GM10248 (cell line): ENCODE results near the gene FBXW5.

Experiments
- CTCF ChIA-PET: fragments of 300-600 bp; sonication (Branson Sonifier 250); formaldehyde crosslinking; extraction: SDS; loops from one replicate; lab custom pipeline; 2021; ENCODE audit warnings: antibody characterized with exemption; lab: Yijun Ruan, JAX
- POLR2A ChIA-PET: fragments of 350-650 bp; sonication (Branson Sonifier 250); formaldehyde crosslinking; extraction: SDS; loops from one replicate; lab custom pipeline; 2020; ENCODE audit warnings: antibody characterized with exemption; lab: Yijun Ruan, JAX
- DNase-seq: peaks from one replicate; pipeline ENCODE4 v3.0.0; 2012; ENCODE audit errors: extremely low spot score
- CTCF ChIP-seq: IDR thresholded peaks from 2 replicates; pipeline ENCODE4 v1.5.1; 2012; ENCODE audit warnings: mild to moderate bottlenecking, low read depth; ENCODE audit errors: extremely low read depth, missing control alignments, control extremely low read depth

FBXW5 gene

GRCh38 chr9:136958898-136959850 lies 14.6 kb upstream of the FBXW5 start:
- ChIA-PET CTCF (interaction anchor here (0.9 to 1.5 kb wide), 6 partner anchors 11 to 117 kb away, joined by 3 to 5 read pairs (median 4); partner anchors contain the start of gene AJM1), POLR2A (no interaction called here)
- TF ChIP-seq CTCF: no peak
- no peak for DNase-seq

- no peak for TF ChIP-seq CTCF
- ChIA-PET CTCF (interaction anchor here (0.9 to 1.1 kb wide), 3 partner anchors 71 to 116 kb away, joined by 3 to 5 read pairs (median 3); partner anchors contain the start of gene AJM1), POLR2A (no interaction called here)
- DNase-seq: no peak
Measured at GRCh38 chr9:136958473-136958872, 13.9 kb upstream of the FBXW5 start.

GRCh38 chr9:136957901-136958300 lies 13.4 kb upstream of the FBXW5 start:
- POLR2A ChIA-PET: no interaction called here
- TF ChIP-seq CTCF: no peak
- CTCF ChIA-PET: interaction anchor here (0.9 to 1.1 kb wide), 3 partner anchors 71 to 115 kb away, joined by 3 to 5 read pairs (median 3); partner anchors contain the start of gene AJM1

GRCh38 chr9:136957461-136957860 lies 12.9 kb upstream of the FBXW5 start:
- TF ChIP-seq CTCF: no peak
- DNase-seq: no peak
- ChIA-PET CTCF (no interaction called here), POLR2A (no interaction called here)

More at GRCh38 chr9:136957901-136958300, 13.4 kb upstream of the FBXW5 start:
- DNase-seq: no peak

GRCh38 chr9:136956604-136957003 lies 12.1 kb upstream of the FBXW5 start:
- no peak for DNase-seq
- ChIA-PET CTCF (no interaction called here), POLR2A (no interaction called here)
- TF ChIP-seq CTCF: no peak

- CTCF ChIA-PET: no interaction called here
- POLR2A ChIA-PET: no interaction called here
- TF ChIP-seq CTCF: no peak
- no peak for DNase-seq
Measured at GRCh38 chr9:136955943-136956335, 11.4 kb upstream of the FBXW5 start.
